HepG2 (cell line): ENCODE results near the gene ZDHHC18.
A peak's percentile ranks its signal among the peaks of the same experiment; 100 is the strongest.

Experiments used
- CREM ChIP-seq, 2 experiments: sonication (generic) in 1 of 2; formaldehyde crosslinking in 1 of 2; IDR thresholded peaks; 2 replicates each; pipeline versions ENCODE4 v1.4.0 to v1.6.1; 2016 to 2020; ENCODE audit warnings: antibody characterized with exemption in 1 of 2, mild to moderate bottlenecking in 1 of 2, missing genetic modification reagents in 1 of 2
- KLF11 ChIP-seq: IDR thresholded peaks from 2 replicates; pipeline ENCODE4 v1.6.1; 2016; ENCODE audit warnings: missing compliant biosample characterization
- TF ChIP-seq, protein P1 (sequence below): IDR thresholded peaks from 2 replicates; pipeline ENCODE4 v1.6.1; 2016; ENCODE audit warnings: mild to moderate bottlenecking, missing biosample characterization, missing genetic modification reagents

DNA sequence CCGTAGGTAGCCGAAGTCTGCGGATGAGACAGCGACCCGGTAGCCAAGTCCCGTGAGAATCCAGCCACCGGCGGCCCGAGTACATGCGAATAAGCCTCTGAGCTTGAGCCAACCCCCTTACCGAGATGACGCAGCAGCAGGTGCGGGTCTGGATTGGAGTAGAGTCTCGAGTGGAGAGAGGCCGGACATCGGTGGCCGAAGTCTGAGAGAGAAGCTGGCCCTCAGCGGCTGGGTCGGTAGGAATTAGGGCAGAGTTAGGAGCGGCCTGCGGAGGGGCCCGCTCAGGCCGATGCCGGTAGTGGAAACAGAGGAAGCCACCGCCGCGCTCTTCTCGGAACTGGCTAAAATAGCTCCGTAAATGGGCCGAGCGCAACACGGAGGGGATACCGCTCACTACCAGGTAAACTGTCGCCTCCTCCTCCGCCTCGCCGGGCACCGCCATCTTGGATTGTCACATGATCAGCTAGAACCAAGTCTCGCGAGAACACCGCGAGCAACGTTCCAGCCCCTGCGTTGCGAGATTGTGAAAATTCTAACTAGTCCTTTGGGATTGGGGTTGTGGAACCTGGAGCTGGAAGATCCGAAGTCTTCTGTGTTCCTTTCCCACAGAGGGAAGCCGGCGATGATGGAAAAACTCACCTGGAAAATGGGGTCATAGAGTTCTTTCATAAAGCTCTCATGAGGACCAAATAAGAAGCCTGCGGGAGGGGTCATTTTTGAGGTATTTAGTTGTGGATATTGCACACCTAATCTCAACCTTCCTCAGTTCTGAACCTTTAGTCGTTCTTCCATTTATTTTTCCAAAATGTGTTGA is 73.7 kb downstream of the ZDHHC18 start, which contains the start of gene GPATCH3:
- TF ChIP-seq KLF11 (CRISPR knock-in tag) (no peak), CREM (IDR thresholded peaks at IDR 0.05) (peak; percentile 51; the same call in 1 of the 2 replicates), CREM (CRISPR knock-in tag; IDR thresholded peaks at IDR 0.05) (no peak)
- TF ChIP-seq, protein P1, sequence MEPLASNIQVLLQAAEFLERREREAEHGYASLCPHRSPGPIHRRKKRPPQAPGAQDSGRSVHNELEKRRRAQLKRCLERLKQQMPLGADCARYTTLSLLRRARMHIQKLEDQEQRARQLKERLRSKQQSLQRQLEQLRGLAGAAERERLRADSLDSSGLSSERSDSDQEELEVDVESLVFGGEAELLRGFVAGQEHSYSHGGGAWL (CRISPR knock-in tag): peak; percentile 74; the same call in 1 of the 2 replicates
